RWPE1 (cell line): ENCODE measurements around the gene NTN1.

ENCODE experiments used
- CTCF ChIA-PET: fragments of 350-600 bp; sonication (Branson Sonifier 250); formaldehyde crosslinking; extraction: SDS; loops from one replicate; lab custom pipeline; 2021; lab: Yijun Ruan, JAX
- POLR2A ChIA-PET: fragments of 400-600 bp; formaldehyde crosslinking; extraction: SDS; loops from one replicate; lab custom pipeline; 2020; ENCODE audit warnings: antibody characterized with exemption; ENCODE audit not compliant: low non-redundant PET; lab: Yijun Ruan, JAX
- DNase-seq: peaks from one replicate; pipeline ENCODE4 v3.0.0; 2012; ENCODE audit warnings: low spot score
- H3K27ac ChIP-seq: fragments of 450-650 bp; 2 replicates; pipeline ENCODE4 v1.5.1; 2017
- TF ChIP-seq, protein P1 (sequence below): fragments of 450-650 bp; conservative IDR thresholded peaks from 2 replicates; pipeline ENCODE4 v1.5.1; 2017; ENCODE audit warnings: low read depth, mild to moderate bottlenecking

Gene NTN1

DNA sequence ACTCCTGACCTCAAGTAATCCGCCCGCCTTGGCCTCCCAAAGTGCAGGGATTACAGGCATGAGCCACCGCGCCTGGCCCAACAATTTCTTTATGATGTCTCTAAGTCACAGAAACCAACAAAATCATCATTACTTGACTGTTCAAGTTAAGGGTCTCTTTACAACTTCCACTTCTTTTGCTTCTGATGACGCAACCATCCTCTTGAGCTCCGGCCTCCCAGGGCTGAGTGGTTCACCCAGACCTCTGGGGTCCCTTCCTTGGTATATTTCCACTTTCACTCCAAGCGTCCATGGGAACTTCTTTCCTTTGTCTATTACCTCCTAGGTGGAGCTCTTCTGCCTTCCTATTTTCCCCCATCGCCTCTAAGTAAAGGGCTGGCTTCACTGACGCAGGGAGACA lies 253.7 kb downstream of the NTN1 start:
- DNase-seq: no peak
- TF ChIP-seq, protein P1, sequence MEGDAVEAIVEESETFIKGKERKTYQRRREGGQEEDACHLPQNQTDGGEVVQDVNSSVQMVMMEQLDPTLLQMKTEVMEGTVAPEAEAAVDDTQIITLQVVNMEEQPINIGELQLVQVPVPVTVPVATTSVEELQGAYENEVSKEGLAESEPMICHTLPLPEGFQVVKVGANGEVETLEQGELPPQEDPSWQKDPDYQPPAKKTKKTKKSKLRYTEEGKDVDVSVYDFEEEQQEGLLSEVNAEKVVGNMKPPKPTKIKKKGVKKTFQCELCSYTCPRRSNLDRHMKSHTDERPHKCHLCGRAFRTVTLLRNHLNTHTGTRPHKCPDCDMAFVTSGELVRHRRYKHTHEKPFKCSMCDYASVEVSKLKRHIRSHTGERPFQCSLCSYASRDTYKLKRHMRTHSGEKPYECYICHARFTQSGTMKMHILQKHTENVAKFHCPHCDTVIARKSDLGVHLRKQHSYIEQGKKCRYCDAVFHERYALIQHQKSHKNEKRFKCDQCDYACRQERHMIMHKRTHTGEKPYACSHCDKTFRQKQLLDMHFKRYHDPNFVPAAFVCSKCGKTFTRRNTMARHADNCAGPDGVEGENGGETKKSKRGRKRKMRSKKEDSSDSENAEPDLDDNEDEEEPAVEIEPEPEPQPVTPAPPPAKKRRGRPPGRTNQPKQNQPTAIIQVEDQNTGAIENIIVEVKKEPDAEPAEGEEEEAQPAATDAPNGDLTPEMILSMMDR: no peak
- CTCF ChIA-PET: interaction anchor here (0.6 to 0.7 kb wide), 2 partner anchors 301 to 374 kb away, joined by 3 read pairs; no protein-coding TSS in a partner anchor
- POLR2A ChIA-PET: no interaction called here
- no peak overlapping the region for H3K27ac ChIP-seq

DNA sequence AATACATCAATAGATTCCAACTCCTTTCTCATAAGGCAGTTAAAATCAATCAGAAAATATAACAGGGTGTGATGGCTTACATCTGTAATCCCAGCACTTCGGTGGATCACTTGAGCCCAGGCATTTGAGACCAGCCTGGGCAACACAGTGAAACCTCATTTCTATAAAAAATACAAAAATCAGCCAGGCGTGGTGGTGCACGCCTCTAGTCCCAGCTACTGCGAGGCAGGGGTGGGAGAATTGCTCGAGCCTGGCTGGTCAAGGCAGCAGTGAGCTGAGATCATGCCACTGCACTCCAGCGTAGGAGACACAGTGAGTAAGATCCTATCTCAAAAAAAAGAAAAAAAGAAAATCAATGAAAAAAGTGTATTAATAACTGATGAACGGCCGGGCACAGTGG lies 258.6 kb downstream of the NTN1 start:
- TF ChIP-seq, protein P1: no peak
- no peak overlapping the region for H3K27ac ChIP-seq
- DNase-seq: no peak
- ChIA-PET POLR2A (no interaction called here), CTCF (interaction anchor here (1.8 kb wide), 1 partner anchor 12 kb away, joined by 7 read pairs; no protein-coding TSS in a partner anchor)

DNA sequence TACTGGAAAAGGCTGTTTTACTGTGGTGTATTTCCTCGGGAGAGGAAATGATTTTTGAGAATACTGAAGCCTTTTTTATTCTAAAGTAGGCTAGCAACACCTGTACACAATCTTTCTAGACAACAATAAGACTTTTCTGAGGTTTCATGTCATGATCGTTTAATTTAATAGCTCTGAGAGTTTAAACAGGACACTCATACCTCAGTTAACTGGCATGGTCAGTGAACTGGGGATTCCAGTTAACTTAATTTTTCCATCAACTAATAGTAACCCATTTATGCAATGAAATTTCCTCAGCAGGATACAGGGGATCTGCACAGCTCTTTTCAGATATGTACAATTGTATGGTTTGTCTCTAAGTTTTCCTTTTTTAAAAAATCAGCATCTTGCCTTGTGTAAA lies 262.6 kb downstream of the NTN1 start:
- POLR2A ChIA-PET: no interaction called here
- CTCF ChIA-PET: no interaction called here
- no peak for DNase-seq
- no peak overlapping the region for H3K27ac ChIP-seq
- TF ChIP-seq, protein P1: no peak

DNA sequence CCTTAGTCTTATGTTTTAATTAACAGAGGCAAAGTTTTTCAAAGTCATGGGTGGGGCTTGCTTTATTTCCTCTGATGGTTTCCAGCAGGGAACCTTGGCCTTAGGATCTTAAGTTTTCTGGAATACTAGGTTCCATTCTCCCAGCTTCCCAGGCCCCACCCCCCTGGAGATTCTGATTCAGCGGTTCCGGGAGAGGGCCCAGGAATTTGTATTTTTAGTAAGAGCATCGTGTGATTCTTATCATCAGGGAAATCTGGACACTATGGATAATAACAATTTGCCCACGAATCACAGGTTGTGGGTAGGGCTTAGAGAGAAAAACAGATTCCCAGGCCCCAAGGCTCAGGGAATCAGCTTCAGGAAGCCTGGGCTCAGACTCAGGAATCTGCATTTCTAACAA lies 263.6 kb downstream of the NTN1 start:
- no peak overlapping the region for H3K27ac ChIP-seq
- TF ChIP-seq, protein P1: no peak
- CTCF ChIA-PET: no interaction called here

DNA sequence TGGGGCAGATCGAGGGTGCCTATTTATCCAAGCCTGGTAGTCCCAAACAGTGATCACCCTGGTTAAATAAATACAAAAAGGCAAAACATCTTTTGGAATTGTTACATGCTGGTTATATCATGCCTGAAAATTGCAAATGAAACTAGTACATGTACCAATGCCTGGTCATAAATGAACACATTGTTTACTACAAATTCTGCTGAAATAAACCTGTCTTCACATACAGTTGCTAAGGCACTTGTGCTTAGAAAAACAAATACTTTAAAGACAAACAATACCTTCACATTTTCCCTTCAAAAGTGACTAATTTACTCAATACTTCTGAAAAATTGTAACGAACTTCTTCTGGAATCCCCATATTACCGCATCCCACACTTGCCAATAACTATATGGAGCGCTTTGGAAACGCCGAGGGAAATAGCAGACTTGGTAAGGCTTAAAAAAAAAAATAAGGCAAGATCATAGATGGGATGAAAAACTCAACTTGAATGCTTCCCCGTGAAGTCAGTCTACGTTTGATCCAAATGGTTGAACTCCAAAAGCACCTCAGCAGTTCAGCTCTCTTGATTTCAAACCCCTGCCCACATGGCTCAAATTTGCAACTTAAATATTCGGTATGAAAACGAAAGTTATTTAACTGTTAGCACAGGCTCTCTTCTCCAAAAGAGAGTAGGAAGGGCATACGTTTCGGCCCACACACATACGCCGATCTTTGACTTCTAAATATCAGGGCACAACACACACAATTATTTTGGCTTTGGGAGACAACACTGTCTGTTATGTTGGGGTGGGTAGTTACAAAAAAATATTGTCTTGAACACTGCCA lies 264.5 kb downstream of the NTN1 start:
- TF ChIP-seq, protein P1: no peak
- no peak overlapping the region for H3K27ac ChIP-seq
- DNase-seq: no peak
- ChIA-PET CTCF (no interaction called here), POLR2A (no interaction called here)

More for the DNA sequence above, 263.6 kb downstream of the NTN1 start:
- POLR2A ChIA-PET: no interaction called here
- no peak for DNase-seq

DNA sequence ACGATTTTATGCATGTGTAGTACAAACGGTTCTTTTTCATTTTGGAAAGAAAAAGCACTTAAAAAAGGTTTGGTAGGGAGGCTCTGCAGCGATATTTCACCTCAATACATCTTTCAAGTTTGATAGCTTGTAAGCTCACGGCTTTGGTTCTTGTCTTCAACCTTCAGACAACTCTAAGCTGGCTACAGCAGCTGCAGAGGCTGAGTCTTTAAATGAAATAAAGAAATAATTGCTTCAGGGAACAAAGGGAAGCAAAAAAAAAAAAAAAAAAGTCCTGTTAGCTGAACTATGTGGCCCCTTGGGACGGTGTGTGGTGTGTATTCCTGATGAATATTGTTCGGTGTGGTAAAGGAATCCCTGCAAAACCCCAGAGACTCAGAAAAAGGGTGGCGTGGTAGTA lies 265.1 kb downstream of the NTN1 start:
- CTCF ChIA-PET: no interaction called here
- POLR2A ChIA-PET: no interaction called here

More for the DNA sequence above, 265.1 kb downstream of the NTN1 start:
- TF ChIP-seq, protein P1: no peak
- no peak for DNase-seq
- H3K27ac ChIP-seq: no peak overlapping the region
